Measurements from ENCODE around the gene VPS50.

DNA sequence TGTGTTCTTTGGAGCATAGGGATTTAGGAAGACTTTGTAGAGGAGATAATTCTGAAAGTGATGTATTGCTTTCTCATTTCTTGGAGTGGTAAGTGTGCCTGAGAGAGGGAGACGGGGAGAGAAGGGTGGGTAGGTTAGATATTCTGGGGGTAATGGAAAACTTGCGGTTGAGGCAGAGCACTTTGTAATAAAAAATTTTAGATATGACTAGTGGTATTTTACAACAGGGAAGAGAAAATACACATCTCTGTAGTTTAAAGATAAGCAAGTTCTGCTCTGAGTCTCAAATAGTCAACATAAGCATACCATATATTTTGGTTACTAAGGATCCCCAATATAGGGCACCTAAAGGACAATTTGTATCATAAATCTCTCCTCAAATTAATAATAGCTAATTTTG lies 6.6 kb downstream of the VPS50 start:
- no peak for TF ChIP-seq SMAD3 (CRISPR knock-in tag; IDR thresholded peaks at IDR 0.05; ENCODE audit: borderline replicate concordance)
- TF ChIP-seq, protein P1, sequence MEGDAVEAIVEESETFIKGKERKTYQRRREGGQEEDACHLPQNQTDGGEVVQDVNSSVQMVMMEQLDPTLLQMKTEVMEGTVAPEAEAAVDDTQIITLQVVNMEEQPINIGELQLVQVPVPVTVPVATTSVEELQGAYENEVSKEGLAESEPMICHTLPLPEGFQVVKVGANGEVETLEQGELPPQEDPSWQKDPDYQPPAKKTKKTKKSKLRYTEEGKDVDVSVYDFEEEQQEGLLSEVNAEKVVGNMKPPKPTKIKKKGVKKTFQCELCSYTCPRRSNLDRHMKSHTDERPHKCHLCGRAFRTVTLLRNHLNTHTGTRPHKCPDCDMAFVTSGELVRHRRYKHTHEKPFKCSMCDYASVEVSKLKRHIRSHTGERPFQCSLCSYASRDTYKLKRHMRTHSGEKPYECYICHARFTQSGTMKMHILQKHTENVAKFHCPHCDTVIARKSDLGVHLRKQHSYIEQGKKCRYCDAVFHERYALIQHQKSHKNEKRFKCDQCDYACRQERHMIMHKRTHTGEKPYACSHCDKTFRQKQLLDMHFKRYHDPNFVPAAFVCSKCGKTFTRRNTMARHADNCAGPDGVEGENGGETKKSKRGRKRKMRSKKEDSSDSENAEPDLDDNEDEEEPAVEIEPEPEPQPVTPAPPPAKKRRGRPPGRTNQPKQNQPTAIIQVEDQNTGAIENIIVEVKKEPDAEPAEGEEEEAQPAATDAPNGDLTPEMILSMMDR (IDR thresholded peaks at IDR 0.05) = no peak
- TF ChIP-seq FOXK1 (CRISPR knock-in tag; IDR thresholded peaks at IDR 0.05) = no peak
- TF ChIP-seq CREB1 (CRISPR knock-in tag; IDR thresholded peaks at IDR 0.05) = no peak
- TF ChIP-seq, protein P2, sequence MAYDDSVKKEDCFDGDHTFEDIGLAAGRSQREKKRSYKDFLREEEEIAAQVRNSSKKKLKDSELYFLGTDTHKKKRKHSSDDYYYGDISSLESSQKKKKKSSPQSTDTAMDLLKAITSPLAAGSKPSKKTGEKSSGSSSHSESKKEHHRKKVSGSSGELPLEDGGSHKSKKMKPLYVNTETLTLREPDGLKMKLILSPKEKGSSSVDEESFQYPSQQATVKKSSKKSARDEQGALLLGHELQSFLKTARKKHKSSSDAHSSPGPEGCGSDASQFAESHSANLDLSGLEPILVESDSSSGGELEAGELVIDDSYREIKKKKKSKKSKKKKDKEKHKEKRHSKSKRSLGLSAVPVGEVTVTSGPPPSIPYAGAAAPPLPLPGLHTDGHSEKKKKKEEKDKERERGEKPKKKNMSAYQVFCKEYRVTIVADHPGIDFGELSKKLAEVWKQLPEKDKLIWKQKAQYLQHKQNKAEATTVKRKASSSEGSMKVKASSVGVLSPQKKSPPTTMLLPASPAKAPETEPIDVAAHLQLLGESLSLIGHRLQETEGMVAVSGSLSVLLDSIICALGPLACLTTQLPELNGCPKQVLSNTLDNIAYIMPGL (CRISPR knock-in tag; IDR thresholded peaks at IDR 0.05) = no peak
- no peak for TF ChIP-seq ZNF317 (CRISPR knock-in tag; IDR thresholded peaks at IDR 0.05; ENCODE audit: borderline replicate concordance, low read depth)
- no peak for TF ChIP-seq SP1 (CRISPR knock-in tag; conservative IDR thresholded peaks at IDR 0.05)
- TF ChIP-seq ZNF263 (CRISPR knock-in tag; IDR thresholded peaks at IDR 0.05; ENCODE audit: low read depth) = no peak
- no peak for TF ChIP-seq ESRRA (CRISPR knock-in tag; IDR thresholded peaks at IDR 0.05; ENCODE audit: borderline replicate concordance)
